ENCODE data around the gene TRERF1. TPM values are rescaled to one million over a fixed set of nuclear protein-coding genes. Genes with fewer than 3 reads are reported as not detected.

TRERF1 gene
- total RNA-seq, 1 donor from 2014 or later = 20.6 TPM

DNA sequence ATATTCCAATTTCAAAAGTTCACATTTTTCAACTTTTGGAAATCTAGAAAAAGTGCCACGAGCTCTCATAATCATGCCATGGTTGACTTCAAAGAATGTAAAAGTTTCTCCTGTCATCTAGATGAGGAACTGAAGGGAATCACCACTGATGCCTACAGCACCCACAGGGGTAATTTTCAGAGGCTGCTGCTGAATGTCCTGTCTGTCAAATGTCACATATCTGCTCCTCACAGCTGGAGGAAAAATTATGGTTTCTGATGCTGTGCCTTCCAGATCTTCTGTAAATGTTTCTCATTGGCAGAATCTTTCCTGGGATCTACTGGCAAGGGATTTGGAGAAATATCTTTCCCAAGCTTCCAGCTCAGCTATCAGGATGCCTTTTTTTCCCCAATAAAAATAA lies 32.5 kb upstream of the TRERF1 start:
- TF ChIP-seq POLR2AphosphoS5 (IDR thresholded peaks at IDR 0.05; ENCODE audit: insufficient read depth in 1 of 2, low read depth in 1 of 2) (no peak), POLR2A (IDR thresholded peaks at IDR 0.05) (no peak)
- TF ChIP-seq, protein P1, sequence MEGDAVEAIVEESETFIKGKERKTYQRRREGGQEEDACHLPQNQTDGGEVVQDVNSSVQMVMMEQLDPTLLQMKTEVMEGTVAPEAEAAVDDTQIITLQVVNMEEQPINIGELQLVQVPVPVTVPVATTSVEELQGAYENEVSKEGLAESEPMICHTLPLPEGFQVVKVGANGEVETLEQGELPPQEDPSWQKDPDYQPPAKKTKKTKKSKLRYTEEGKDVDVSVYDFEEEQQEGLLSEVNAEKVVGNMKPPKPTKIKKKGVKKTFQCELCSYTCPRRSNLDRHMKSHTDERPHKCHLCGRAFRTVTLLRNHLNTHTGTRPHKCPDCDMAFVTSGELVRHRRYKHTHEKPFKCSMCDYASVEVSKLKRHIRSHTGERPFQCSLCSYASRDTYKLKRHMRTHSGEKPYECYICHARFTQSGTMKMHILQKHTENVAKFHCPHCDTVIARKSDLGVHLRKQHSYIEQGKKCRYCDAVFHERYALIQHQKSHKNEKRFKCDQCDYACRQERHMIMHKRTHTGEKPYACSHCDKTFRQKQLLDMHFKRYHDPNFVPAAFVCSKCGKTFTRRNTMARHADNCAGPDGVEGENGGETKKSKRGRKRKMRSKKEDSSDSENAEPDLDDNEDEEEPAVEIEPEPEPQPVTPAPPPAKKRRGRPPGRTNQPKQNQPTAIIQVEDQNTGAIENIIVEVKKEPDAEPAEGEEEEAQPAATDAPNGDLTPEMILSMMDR (IDR thresholded peaks at IDR 0.05) = no peak

DNA sequence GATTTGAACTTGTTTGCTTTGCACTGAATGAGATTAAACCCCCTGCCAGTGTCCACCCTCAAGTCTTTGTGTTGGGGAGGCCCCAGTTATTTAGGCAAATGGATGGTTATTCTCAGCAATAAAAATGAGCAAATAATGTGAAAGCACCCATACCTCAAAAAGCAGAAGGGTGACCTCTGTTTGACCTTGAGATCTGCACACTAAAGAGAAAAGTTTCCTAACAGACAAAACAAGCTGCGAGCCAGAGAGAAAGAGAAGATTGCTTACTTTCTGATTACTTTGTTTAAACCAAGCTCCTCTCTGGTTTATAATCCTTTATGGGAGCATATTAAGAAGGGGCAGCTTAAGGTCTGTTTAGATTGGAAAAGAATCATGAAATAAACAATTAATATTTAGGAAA lies 30.4 kb upstream of the TRERF1 start:
- DNase-seq (ENCODE audit: extremely low spot score in 2 of 2) = no peak
- no peaks in the 10 kb centered on the region for H3K36me3 ChIP-seq
- TF ChIP-seq, protein P1 (IDR thresholded peaks at IDR 0.05) = no peak
- TF ChIP-seq POLR2A (IDR thresholded peaks at IDR 0.05) (no peak), POLR2AphosphoS5 (IDR thresholded peaks at IDR 0.05; ENCODE audit: insufficient read depth in 1 of 2, low read depth in 1 of 2) (no peak)
- H3K4me1 ChIP-seq = no peaks in the 10 kb centered on the region
- H3K9me3 ChIP-seq = no peaks in the 10 kb centered on the region
- no peaks in the 10 kb centered on the region for H3K27me3 ChIP-seq
- H3K4me3 ChIP-seq = no peak overlapping the region
- H3K27ac ChIP-seq = peak overlapping the region; percentile 10
- intact Hi-C loops (cut with DNase I) = no loop called here

More for the DNA sequence above, 32.5 kb upstream of the TRERF1 start:
- intact Hi-C loops (cut with DNase I) = no loop called here
- Histone ChIP-seq H3K27me3 (no peaks in the 10 kb centered on the region), H3K27ac (no peak overlapping the region), H3K4me1 (no peaks in the 10 kb centered on the region), H3K4me3 (no peak overlapping the region), H3K9me3 (no peaks in the 10 kb centered on the region), H3K36me3 (no peaks in the 10 kb centered on the region)
- DNase-seq (ENCODE audit: extremely low spot score in 2 of 2) = no peak

GRCh38 chr6:42471714-42472113 lies 20.0 kb upstream of the TRERF1 start:
- H3K36me3 ChIP-seq = no peaks in the 10 kb centered on the region
- H3K4me1 ChIP-seq = no peaks in the 10 kb centered on the region
- TF ChIP-seq POLR2A (IDR thresholded peaks at IDR 0.05) = no peak
- TF ChIP-seq, protein P1 (IDR thresholded peaks at IDR 0.05) = no peak
- TF ChIP-seq POLR2AphosphoS5 (IDR thresholded peaks at IDR 0.05; ENCODE audit: insufficient read depth in 1 of 2, low read depth in 1 of 2) = no peak
- H3K9me3 ChIP-seq = no peaks in the 10 kb centered on the region
- no peak overlapping the region for H3K27ac ChIP-seq
- intact Hi-C loops (cut with DNase I) = no loop called here
- no peak for DNase-seq (ENCODE audit: extremely low spot score in 2 of 2)
- H3K4me3 ChIP-seq = no peak overlapping the region
- H3K27me3 ChIP-seq = no peaks in the 10 kb centered on the region

GRCh38 chr6:42471142-42471541 lies 19.4 kb upstream of the TRERF1 start:
- H3K27me3 ChIP-seq = no peaks in the 10 kb centered on the region
- no peaks in the 10 kb centered on the region for H3K36me3 ChIP-seq
- no peaks in the 10 kb centered on the region for H3K9me3 ChIP-seq
- H3K4me1 ChIP-seq = no peaks in the 10 kb centered on the region
- intact Hi-C loops (cut with DNase I) = no loop called here
- TF ChIP-seq POLR2AphosphoS5 (IDR thresholded peaks at IDR 0.05; ENCODE audit: insufficient read depth in 1 of 2, low read depth in 1 of 2) = no peak
- TF ChIP-seq POLR2A (IDR thresholded peaks at IDR 0.05) = no peak
- TF ChIP-seq, protein P1 (IDR thresholded peaks at IDR 0.05) = no peak
- H3K4me3 ChIP-seq = no peak overlapping the region
- H3K27ac ChIP-seq = no peak overlapping the region
- DNase-seq (ENCODE audit: extremely low spot score in 2 of 2) = no peak

- no peaks in the 10 kb centered on the region for H3K27me3 ChIP-seq
- intact Hi-C loops (cut with DNase I) = no loop called here
- no peak overlapping the region for H3K27ac ChIP-seq
- no peaks in the 10 kb centered on the region for H3K4me1 ChIP-seq
- no peaks in the 10 kb centered on the region for H3K9me3 ChIP-seq
- no peaks in the 10 kb centered on the region for H3K36me3 ChIP-seq
- H3K4me3 ChIP-seq = no peak overlapping the region
- no peak for TF ChIP-seq POLR2AphosphoS5 (IDR thresholded peaks at IDR 0.05; ENCODE audit: insufficient read depth in 1 of 2, low read depth in 1 of 2)
- TF ChIP-seq POLR2A (IDR thresholded peaks at IDR 0.05) = no peak
- TF ChIP-seq, protein P1 (IDR thresholded peaks at IDR 0.05) = no peak
- no peak for DNase-seq (ENCODE audit: extremely low spot score in 2 of 2)
Measured at GRCh38 chr6:42468273-42468672, 16.5 kb upstream of the TRERF1 start.
